HepG2 (cell line): ENCODE measurements around the gene ARHGAP29. TPM values are rescaled to one million over a fixed set of nuclear protein-coding genes. Genes with fewer than 3 reads are reported as not detected.

Source experiments
- HDAC1 ChIP-seq: sonication (generic); formaldehyde crosslinking; IDR thresholded peaks from 2 replicates; pipeline ENCODE4 v1.5.1; 2020; ENCODE audit warnings: mild to moderate bottlenecking, missing genetic modification reagents
- MAFG ChIP-seq: sonication (generic); formaldehyde crosslinking; IDR thresholded peaks from 2 replicates; pipeline ENCODE4 v1.5.1; 2020; ENCODE audit warnings: mild to moderate bottlenecking, missing genetic modification reagents
- MTA1 ChIP-seq: sonication (generic); formaldehyde crosslinking; IDR thresholded peaks from 2 replicates; pipeline ENCODE4 v1.4.0; 2020; ENCODE audit warnings: missing genetic modification reagents, mild to moderate bottlenecking, borderline replicate concordance
- NFRKB ChIP-seq: fragments of 450-650 bp; IDR thresholded peaks from 2 replicates; pipeline ENCODE4 v1.6.1; 2017
- NFYB ChIP-seq: sonication (generic); formaldehyde crosslinking; IDR thresholded peaks from 2 replicates; pipeline ENCODE4 v1.4.0; 2020; ENCODE audit warnings: missing genetic modification reagents
- SRF ChIP-seq: IDR thresholded peaks from 2 replicates; pipeline ENCODE4 v1.6.1; 2011; ENCODE audit warnings: mild to moderate bottlenecking, low read depth, low read length, moderate library complexity
- ZNF264 ChIP-seq: sonication (generic); formaldehyde crosslinking; IDR thresholded peaks from 2 replicates; pipeline ENCODE4 v1.4.0; 2020; ENCODE audit warnings: missing genetic modification reagents
- ZNF30 ChIP-seq: sonication (generic); formaldehyde crosslinking; IDR thresholded peaks from 2 replicates; pipeline ENCODE4 v1.5.0; 2020; ENCODE audit warnings: mild to moderate bottlenecking, missing genetic modification reagents
- ZNF44 ChIP-seq: sonication (generic); formaldehyde crosslinking; IDR thresholded peaks from 2 replicates; pipeline ENCODE4 v1.5.1; 2020; ENCODE audit warnings: mild to moderate bottlenecking, missing genetic modification reagents
- ZSCAN9 ChIP-seq: IDR thresholded peaks from 2 replicates; pipeline ENCODE4 v1.6.1; 2016; ENCODE audit warnings: borderline replicate concordance
- polyA plus RNA-seq, 8 experiments: library from polyadenylated mRNA; depleted of rRNA in 3 of 8; stranded (reverse) in 7 of 8; unstranded in 1 of 8; fragments of >200 nt; fragmentation: Illumina TruSeq in 4 of 8; extraction: Trizol in 4 of 8; gene quantifications; 2 replicates each; pipeline versions ENCODE4 v1.2.1 to v1.2.3, GENCODE V29; 2011 to 2016; ENCODE audit warnings: low read depth in 4 of 8, missing spikeins in 1 of 8, mixed read lengths in 1 of 8; ENCODE audit not compliant: insufficient read depth in 1 of 8
- total RNA-seq, 5 experiments: library from RNA; depleted of rRNA; stranded (reverse); fragments of >200 nt; fragmentation: Illumina TruSeq; extraction: Trizol; gene quantifications; 2 replicates each; pipeline ENCODE4 v1.2.3, GENCODE V29; 2016; ENCODE audit warnings: low read depth in 1 of 5
- TF ChIP-seq, protein P1 (sequence below): sonication (generic); formaldehyde crosslinking; IDR thresholded peaks from 2 replicates; pipeline ENCODE4 v1.4.0; 2020; ENCODE audit warnings: mild to moderate bottlenecking, missing genetic modification reagents, borderline replicate concordance
- TF ChIP-seq, protein P2 (sequence below): sonication (generic); formaldehyde crosslinking; IDR thresholded peaks from 2 replicates; pipeline ENCODE4 v1.4.0; 2020; ENCODE audit warnings: missing genetic modification reagents, borderline replicate concordance
- TF ChIP-seq, protein P3 (sequence below): sonication (generic); formaldehyde crosslinking; IDR thresholded peaks from 2 replicates; pipeline ENCODE4 v1.8.0; 2023; ENCODE audit warnings: mild to moderate bottlenecking, missing genetic modification reagents
- TF ChIP-seq, protein P4 (sequence below): IDR thresholded peaks from 2 replicates; pipeline ENCODE4 v1.6.1; 2018; ENCODE audit warnings: missing genetic modification reagents
- TF ChIP-seq, protein P5 (sequence below): sonication (generic); formaldehyde crosslinking; IDR thresholded peaks from 2 replicates; pipeline ENCODE4 v1.8.0; 2022; ENCODE audit warnings: mild to moderate bottlenecking, missing genetic modification reagents, moderate library complexity
- TF ChIP-seq, protein P6 (sequence below): sonication (generic); formaldehyde crosslinking; IDR thresholded peaks from 2 replicates; pipeline ENCODE4 v1.5.0; 2020; ENCODE audit warnings: mild to moderate bottlenecking, missing genetic modification reagents

The ARHGAP29 gene
- total and polyA plus RNA-seq, 2 of the 13 experiments (the other 11 are each of a cell fraction or from before 2014, with no cell fraction given): 12.8 to 18.3 TPM

DNA sequence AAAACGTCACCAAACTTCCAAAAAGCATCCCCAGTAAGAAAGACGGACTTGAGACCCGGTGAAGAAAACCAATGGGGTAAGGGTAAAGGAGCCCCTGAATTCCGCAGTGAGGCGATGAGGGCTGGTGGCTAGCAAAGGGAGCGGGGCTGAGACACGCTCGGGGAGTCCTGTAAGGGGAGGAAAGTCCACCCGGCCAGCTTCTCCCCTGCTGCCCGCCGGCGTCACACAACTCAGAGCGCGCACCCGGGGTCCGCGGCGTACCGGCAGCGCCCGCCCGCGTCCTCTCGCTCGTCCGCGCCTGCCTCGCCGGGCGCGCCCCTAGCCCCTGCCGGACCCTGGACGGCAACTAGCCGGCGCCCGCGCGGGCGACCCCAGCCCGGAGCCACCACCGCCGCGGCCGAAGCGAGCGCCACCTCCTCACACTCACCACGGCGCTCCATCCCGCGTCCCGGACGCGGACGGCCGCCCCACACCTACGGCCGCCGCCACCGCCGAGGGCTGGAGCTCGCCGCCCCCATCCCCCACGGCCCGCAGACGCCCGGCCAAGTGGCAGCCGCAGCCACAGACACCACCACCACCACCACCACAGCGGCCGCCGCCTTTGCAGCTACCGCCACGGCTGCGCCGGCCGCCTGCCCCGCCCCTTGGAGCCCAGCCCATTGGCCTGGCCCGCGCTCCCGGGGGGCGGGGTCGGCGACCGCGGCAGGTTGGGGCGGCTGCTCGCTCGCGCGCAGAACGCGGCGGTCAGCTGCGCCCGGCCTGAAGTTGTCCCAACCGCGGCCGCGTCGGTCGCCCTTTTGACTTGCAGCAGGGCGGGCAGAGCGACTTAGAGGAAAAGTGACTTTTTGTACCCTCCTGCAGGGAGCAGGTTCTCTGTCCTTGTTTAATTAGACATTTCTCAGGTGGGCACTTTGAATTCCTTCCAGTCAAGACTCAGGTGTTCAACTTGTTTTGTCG, 10.0 kb upstream of the ARHGAP29 start (continued):
- TF ChIP-seq ZNF44 (CRISPR knock-in tag) (no peak), ZNF30 (CRISPR knock-in tag) (no peak), HDAC1 (CRISPR knock-in tag) (no peak; the same call in 1 of the 2 replicates), NFYB (CRISPR knock-in tag) (peak; percentile 8; the same call in 1 of the 2 replicates), MAFG (CRISPR knock-in tag) (no peak), NFRKB (no peak), MTA1 (CRISPR knock-in tag) (peak; percentile 36; the same call in 1 of the 2 replicates), ZSCAN9 (CRISPR knock-in tag) (no peak), SRF (no peak), ZNF264 (no peak)
- TF ChIP-seq, protein P1, sequence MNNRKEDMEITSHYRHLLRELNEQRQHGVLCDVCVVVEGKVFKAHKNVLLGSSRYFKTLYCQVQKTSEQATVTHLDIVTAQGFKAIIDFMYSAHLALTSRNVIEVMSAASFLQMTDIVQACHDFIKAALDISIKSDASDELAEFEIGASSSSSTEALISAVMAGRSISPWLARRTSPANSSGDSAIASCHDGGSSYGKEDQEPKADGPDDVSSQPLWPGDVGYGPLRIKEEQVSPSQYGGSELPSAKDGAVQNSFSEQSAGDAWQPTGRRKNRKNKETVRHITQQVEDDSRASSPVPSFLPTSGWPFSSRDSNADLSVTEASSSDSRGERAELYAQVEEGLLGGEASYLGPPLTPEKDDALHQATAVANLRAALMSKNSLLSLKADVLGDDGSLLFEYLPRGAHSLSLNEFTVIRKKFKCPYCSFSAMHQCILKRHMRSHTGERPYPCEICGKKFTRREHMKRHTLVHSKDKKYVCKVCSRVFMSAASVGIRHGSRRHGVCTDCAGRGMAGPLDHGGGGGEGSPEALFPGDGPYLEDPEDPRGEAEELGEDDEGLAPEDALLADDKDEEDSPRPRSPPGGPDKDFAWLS (CRISPR knock-in tag): 0 out of 2 replicates have a peak, but pooled peaks have one; percentile 47
- TF ChIP-seq, protein P2, sequence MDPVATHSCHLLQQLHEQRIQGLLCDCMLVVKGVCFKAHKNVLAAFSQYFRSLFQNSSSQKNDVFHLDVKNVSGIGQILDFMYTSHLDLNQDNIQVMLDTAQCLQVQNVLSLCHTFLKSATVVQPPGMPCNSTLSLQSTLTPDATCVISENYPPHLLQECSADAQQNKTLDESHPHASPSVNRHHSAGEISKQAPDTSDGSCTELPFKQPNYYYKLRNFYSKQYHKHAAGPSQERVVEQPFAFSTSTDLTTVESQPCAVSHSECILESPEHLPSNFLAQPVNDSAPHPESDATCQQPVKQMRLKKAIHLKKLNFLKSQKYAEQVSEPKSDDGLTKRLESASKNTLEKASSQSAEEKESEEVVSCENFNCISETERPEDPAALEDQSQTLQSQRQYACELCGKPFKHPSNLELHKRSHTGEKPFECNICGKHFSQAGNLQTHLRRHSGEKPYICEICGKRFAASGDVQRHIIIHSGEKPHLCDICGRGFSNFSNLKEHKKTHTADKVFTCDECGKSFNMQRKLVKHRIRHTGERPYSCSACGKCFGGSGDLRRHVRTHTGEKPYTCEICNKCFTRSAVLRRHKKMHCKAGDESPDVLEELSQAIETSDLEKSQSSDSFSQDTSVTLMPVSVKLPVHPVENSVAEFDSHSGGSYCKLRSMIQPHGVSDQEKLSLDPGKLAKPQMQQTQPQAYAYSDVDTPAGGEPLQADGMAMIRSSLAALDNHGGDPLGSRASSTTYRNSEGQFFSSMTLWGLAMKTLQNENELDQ (CRISPR knock-in tag): no peak
- TF ChIP-seq, protein P3, sequence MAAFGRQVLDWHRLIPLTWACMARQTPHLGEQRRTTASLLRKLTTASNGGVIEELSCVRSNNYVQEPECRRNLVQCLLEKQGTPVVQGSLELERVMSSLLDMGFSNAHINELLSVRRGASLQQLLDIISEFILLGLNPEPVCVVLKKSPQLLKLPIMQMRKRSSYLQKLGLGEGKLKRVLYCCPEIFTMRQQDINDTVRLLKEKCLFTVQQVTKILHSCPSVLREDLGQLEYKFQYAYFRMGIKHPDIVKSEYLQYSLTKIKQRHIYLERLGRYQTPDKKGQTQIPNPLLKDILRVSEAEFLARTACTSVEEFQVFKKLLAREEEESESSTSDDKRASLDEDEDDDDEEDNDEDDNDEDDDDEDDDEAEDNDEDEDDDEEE: no peak
- TF ChIP-seq, protein P4, sequence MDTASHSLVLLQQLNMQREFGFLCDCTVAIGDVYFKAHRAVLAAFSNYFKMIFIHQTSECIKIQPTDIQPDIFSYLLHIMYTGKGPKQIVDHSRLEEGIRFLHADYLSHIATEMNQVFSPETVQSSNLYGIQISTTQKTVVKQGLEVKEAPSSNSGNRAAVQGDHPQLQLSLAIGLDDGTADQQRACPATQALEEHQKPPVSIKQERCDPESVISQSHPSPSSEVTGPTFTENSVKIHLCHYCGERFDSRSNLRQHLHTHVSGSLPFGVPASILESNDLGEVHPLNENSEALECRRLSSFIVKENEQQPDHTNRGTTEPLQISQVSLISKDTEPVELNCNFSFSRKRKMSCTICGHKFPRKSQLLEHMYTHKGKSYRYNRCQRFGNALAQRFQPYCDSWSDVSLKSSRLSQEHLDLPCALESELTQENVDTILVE (CRISPR knock-in tag): no peak
- TF ChIP-seq, protein P5, sequence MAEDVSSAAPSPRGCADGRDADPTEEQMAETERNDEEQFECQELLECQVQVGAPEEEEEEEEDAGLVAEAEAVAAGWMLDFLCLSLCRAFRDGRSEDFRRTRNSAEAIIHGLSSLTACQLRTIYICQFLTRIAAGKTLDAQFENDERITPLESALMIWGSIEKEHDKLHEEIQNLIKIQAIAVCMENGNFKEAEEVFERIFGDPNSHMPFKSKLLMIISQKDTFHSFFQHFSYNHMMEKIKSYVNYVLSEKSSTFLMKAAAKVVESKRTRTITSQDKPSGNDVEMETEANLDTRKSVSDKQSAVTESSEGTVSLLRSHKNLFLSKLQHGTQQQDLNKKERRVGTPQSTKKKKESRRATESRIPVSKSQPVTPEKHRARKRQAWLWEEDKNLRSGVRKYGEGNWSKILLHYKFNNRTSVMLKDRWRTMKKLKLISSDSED (CRISPR knock-in tag): no peak
- TF ChIP-seq, protein P6, sequence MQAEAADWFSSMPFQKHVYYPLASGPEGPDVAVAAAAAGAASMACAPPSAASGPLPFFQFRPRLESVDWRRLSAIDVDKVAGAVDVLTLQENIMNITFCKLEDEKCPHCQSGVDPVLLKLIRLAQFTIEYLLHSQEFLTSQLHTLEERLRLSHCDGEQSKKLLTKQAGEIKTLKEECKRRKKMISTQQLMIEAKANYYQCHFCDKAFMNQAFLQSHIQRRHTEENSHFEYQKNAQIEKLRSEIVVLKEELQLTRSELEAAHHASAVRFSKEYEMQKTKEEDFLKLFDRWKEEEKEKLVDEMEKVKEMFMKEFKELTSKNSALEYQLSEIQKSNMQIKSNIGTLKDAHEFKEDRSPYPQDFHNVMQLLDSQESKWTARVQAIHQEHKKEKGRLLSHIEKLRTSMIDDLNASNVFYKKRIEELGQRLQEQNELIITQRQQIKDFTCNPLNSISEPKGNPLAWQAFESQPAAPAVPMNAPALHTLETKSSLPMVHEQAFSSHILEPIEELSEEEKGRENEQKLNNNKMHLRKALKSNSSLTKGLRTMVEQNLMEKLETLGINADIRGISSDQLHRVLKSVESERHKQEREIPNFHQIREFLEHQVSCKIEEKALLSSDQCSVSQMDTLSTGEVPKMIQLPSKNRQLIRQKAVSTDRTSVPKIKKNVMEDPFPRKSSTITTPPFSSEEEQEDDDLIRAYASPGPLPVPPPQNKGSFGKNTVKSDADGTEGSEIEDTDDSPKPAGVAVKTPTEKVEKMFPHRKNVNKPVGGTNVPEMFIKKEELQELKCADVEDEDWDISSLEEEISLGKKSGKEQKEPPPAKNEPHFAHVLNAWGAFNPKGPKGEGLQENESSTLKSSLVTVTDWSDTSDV (CRISPR knock-in tag): no peak
